HG02610 (cell line): Measurements from ENCODE around the gene COL4A3.

Experiments used
- ATAC-seq: cut with Tn5 transposase; IDR thresholded peaks from one replicate; pipeline ENCODE4 v1.9.1; 2021; ENCODE audit warnings: mild to moderate bottlenecking, moderate library complexity; ENCODE audit not compliant: unreplicated experiment

The COL4A3 gene

GRCh38 chr2:227285741-227286236, 121.4 kb downstream of the COL4A3 start:
- no peak for ATAC-seq

- no peak for ATAC-seq
Measured at GRCh38 chr2:227287771-227288170, 123.3 kb downstream of the COL4A3 start.

- no peak for ATAC-seq
Measured at GRCh38 chr2:227292314-227292713, 127.9 kb downstream of the COL4A3 start.

GRCh38 chr2:227293531-227293930, 129.1 kb downstream of the COL4A3 start:
- ATAC-seq = no peak

DNA sequence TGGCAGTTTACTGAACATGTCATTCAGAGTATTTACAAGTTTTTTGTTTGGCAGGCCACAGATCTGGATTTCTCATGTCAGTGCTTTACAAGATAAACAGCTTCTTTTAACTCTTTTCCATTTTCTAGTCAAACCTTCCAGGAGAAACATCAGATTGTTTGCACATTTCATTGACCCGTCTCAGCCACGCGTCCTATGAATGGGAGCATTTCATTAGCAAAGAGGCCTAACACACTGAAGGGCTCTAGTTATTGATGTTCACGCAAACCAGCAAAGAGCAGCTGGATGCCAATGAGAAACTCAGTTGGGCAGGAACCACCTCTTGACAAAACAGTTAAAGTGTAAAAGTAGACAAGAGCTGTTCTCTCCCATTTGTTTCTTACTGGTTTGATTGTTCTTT, 131.4 kb downstream of the COL4A3 start:
- no peak for ATAC-seq

DNA sequence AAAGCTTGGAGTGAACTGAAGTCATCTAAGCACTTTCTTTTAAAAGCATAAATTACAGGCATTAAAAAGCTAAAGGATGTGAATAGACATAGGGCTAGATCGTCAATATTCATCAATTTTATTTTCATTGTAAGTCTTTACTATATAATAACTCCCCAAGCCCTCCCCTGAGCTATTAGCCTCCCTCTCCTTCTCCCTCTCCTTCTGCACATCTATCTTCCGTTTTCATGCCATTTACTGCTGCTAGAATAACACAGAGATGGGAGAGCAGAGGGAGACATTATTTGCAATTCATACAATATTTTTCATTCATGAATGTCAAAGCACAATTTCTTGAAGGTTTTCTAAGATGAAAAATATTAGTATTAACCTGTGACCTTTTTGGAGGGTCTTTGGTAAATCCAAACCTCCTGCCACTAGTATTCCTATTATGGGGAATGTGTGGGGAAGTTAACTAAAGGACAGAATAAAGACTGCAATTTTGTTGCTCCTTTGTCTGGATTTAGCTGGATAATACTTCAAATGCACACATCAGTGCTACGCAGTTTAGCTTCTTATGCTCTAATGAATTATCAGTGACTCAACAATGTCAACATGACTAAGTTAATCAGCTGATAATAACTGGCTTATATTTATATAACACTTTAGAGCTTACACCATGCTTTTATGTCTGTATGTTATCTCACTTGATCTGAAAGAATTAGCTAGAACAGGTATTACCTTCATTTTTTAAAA, 132.4 kb downstream of the COL4A3 start:
- ATAC-seq = no peak

DNA sequence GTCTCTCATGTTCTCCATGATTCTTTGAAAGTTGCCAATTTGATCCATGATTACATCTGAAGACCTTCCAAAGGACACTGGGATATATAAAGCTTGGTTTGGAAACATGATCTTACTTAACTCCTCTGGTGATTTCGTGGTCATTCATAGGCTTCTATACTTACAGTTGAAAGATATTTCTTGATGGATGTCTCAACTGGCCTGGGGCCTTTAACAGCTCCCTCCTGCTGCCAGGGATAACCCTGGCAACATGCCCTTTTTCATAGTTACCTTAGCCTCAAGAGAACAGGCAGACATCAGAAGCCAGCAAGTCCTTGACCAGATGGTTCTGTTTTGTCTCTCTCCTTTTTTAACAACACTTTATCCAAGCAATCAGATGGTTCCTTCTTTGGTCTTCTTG, 137.1 kb downstream of the COL4A3 start:
- ATAC-seq = no peak

DNA sequence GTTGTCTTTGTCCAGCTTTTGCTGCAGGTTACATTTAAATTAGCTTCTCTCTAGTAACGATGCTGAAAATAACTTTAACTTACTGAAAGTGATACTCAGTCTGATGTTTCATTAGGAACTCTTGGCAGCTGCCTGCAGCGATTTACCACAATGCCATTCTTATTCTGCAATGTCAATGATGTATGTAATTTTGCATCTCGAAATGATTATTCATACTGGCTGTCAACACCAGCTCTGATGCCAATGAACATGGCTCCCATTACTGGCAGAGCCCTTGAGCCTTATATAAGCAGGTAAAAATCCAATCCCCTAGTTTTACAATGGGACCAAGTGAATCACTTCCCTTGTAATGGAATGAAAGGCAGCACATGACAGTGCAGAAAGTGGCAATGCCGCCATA, 144.4 kb downstream of the COL4A3 start:
- ATAC-seq = peak; percentile 67

DNA sequence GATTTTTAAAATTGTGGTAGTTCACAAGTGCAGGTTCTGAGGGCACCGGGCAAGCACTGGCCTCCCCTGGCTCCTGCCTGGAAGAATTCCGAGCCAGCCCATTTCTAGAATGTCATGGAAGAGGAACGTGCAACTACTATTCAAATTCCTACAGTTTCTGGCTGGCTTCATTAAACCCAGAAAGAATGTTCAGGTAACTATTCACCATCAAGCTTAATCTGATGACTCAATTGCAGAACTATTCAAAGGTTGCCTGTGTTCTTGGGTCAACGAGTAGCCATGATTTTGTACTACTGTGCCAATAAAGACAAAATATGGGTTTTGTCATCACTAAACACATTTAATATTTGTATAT, 146.3 kb downstream of the COL4A3 start:
- no peak for ATAC-seq

- ATAC-seq = no peak
Measured at GRCh38 chr2:227311861-227312506, 147.6 kb downstream of the COL4A3 start.

GRCh38 chr2:227312579-227312978, 148.2 kb downstream of the COL4A3 start:
- no peak for ATAC-seq

DNA sequence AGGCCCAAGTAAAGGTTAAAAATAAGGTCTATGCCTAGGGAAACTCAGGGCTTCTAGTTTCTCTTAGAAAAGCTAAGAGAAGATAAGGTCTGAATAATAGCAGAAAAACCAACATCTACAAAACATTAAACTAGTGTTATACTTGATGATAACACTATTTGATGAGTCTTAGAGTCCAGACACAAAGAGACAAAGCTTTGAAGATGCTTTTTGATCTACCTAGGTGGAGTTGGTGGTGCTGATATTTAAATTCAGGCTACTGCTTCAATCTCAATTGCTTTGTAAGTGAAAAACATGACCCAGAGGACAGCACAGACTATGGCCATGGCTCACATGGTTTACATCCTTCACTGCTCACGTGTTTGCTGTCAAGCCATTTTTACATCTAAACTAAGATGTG, 148.9 kb downstream of the COL4A3 start:
- ATAC-seq = no peak

DNA sequence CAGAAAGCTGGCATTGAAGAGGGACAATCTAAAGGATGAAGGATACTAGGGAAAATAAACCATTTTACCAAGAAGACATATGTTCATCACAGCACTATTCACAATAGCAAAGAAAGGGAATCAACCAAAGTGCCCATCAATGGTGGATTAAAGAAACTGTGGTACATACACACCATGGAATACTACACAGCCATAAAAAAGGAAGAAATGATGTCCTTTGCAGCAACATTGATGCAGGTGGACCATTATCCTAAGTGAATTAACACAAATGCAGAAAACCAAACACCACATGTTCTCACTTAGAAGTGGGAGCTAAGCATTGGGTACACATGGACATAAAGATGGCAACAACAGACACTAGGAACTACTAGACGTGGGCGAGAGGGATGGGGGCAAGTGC, 153.4 kb downstream of the COL4A3 start:
- ATAC-seq = no peak

DNA sequence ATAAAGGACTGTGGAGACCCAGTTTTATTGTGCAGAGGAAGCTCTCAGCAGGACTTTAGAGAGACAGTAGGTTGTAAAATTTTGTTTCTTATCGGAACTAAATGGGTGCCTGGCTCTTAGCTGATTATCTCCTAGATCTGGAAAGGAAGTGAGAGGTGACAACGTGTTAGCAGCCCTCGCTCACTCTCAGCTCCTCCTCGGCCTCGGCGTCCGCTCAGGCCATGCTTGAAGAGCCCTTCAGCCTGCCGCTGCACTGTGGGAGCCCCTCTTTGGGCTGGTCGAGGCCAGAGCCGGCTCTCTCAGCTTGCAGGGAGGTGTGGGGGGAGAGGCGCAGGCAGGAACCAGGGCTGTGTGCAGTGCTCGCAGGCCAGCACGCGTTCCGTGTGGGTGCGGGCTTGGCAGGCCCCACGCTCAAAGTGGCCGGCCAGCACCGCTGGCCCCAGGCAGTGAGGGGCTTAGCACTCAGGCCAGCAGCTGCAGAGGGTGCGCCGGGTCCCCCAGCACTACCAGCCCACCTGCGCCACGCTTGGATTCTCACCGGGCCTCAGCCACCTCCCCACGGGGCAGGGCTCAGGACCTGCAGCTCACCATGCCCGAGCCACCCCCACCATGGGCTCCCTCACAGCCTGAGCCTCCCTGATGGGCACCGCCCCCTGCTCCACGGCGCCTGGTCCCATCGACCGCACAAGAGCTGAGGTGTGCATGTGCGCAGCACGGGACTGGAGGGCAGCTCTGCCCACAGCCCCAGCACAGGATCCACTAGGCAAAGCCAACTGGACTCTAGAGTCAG, 156.1 kb downstream of the COL4A3 start:
- no peak for ATAC-seq

DNA sequence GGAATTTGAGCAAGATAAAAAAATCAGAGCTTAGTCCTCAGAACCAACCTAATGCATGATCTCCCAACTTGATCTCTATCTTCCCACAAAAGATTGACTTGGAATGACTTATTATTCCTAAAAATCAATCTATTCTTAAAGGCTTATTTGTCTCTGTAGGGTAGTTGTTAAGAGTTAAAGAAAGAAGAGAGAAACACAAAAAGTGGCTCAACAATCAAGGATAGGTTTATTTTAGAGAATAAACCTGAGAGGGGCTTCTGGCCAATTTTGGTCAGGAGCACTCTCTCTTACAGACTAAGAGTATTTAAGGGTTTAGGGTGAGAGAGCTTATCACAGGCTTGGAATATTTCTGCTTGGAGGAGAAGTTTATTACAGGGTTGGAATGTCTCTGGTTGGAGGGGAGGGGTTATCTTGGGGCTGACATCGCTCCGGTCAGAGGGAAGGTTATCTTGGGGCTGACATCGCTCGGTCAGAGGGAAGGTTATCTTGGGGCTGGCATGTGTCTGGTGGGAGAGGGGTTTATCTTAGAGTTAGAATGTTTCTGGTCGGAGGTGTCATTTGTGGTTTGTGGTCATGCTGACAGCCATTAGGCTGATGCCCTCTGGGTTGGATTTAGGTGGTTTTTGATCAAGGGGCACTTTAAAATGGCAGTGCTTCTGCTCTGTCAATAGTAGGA, 158.2 kb downstream of the COL4A3 start:
- no peak for ATAC-seq

DNA sequence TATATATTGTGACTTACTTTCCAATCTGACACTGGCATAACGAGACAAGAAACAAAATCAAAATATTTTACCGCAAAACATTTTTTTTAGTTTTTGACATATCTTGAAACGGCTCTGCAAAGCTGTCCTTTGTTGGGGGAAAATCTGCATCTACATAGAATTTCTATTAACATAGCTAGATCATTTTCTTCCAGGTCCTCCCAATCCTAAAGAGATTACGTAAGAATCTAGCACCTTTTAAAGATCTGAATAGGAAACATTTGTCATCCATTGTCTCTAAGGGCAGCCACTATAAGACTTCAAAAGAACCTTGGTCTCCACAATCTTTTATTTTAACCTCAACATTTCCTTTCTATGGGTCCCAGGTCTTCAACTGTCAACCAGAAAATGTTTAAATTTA, 159.4 kb downstream of the COL4A3 start:
- no peak for ATAC-seq

- no peak for ATAC-seq
Measured at GRCh38 chr2:227324642-227324994, 160.2 kb downstream of the COL4A3 start.

DNA sequence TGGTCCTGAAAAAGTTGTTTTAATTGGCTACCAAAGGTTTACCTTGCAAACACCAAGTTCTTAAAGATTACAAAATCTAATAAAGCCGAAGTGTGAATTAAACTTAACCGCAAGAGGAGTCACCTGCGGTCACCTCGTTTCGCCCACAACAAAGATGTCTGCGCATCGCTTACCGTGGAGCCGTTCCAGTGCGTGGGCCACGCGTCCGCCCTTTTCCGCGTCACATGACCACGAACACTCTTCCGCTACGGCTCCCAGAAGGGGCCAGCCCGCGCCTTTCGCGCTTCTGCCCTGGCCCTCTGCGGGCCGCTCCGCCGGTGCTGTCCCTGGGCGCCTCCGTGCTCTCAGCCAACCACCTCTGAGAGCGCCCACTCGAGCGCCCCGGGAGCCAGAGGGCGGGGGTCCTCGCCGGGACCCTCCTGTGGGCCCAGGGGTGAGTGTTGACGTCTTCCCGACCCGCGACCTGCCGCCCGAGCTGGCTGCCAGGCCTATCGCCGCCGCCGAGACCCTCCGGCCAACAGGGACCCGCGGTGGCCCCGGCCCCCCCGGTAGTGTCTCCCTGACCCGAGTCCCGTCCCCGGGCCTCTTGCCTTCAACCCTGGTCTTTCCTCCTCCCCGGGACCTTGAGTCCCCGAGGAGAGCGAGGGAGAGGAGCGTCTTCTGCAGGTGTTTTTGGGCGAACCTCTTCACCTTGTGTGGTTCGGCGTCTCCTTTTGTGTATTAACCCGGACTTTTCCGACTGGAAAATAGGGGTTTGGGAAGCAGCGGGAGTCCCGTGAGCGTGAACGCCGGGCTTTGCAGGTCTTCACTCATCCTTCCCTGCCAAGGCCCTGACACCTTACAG, 160.8 kb downstream of the COL4A3 start, which contains the start of gene MFF:
MFF (plus strand) TSS at position 257 of the 844 bp plus-strand sequence. CDS start 5,415 bp downstream, outside the sequence.
- peak; percentile 98 for ATAC-seq

DNA sequence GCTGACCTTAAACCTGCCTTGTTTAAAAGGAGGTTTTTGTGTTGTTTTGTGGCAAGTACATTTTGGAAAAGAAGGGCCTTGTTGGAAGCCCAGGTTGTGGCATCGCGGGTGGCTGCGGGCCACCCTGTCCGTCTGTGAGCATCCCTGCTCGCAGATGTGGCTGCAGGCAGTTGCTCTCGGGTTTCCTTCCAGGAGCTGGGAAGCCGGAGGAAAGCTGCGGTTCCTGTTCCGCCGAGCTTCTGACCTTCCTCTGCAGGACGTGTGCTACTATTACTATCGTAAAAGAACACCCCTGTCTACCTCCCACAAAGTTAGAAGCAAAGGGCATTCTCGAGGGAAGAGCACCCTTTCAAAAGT, 161.4 kb downstream of the COL4A3 start:
- ATAC-seq = peak; percentile 2

- no peak for ATAC-seq
Measured at GRCh38 chr2:227326783-227327182, 162.4 kb downstream of the COL4A3 start.
